Measurements from ENCODE around the gene C21orf91. TPM values are rescaled to one million over a fixed set of nuclear protein-coding genes. Genes with fewer than 3 reads are reported as not detected.

The C21orf91 gene
- total RNA-seq, 1 experiment from 2014 or later, result 49.2 TPM

GRCh38 chr21:17785403-17785788, 33.8 kb downstream of the C21orf91 start:
- H4K5ac ChIP-seq (ENCODE audit: insufficient read length, low read depth, low read length), result no peak overlapping the region
- H2BK5ac ChIP-seq (ENCODE audit: insufficient read length, low read length), result no peak overlapping the region
- no peak overlapping the region; a peak in 1 of 7 replicates for H3K27ac Mint-ChIP-seq
- H4K8ac ChIP-seq (replicated peaks; ENCODE audit: insufficient read length, low read depth, low read length), result no peak overlapping the region
- no peaks in the 10 kb centered on the region for H3K23me2 ChIP-seq (ENCODE audit: insufficient read length, low read depth, low read length, poor library complexity, severe bottlenecking)
- no peak overlapping the region for H4K91ac ChIP-seq (ENCODE audit: insufficient read length, low read depth, low read length)
- no peak overlapping the region for H2BK20ac ChIP-seq (ENCODE audit: low read depth, low read length, poor library complexity, severe bottlenecking)
- no peak overlapping the region for H2AK5ac ChIP-seq (ENCODE audit: insufficient read length, low read length)
- no peak overlapping the region for H3K4me3 Mint-ChIP-seq
- H3K27me3 Mint-ChIP-seq (ENCODE audit: low read depth), result no peaks in the 10 kb centered on the region
- H2BK15ac ChIP-seq (ENCODE audit: low read depth, low read length), result no peak overlapping the region
- H2AFZ ChIP-seq (ENCODE audit: low read length), result no peak overlapping the region
- no peak overlapping the region for H3K14ac ChIP-seq (ENCODE audit: insufficient read depth, low read length)
- no CpG with 5 or more reads among the region's 2 CpGs for WGBS (ENCODE audit: extremely low coverage, insufficient read length, low lambda C conversion rate)
- no peak overlapping the region for H3K9ac ChIP-seq (ENCODE audit: extremely low read depth, insufficient read length, low read length)
- H3K4me1 Mint-ChIP-seq, result peaks cover 18 to 21% of the 10 kb centered on the region in 2 experiments
- H2BK120ac ChIP-seq (ENCODE audit: low read depth, low read length, poor library complexity, severe bottlenecking), result no peak overlapping the region
- peaks cover 35 to 54% (median 54%) of the 10 kb centered on the region in 3 experiments for H3K36me3 Mint-ChIP-seq (ENCODE audit: insufficient read depth in 1 of 3, low read depth in 3 of 3)
- H3K4ac ChIP-seq (ENCODE audit: low read depth, low read length), result no peak overlapping the region
- no peak overlapping the region for H3K18ac ChIP-seq (ENCODE audit: insufficient read length, low read depth, low read length)
- no peaks in the 10 kb centered on the region for H4K20me1 ChIP-seq (ENCODE audit: control insufficient read depth, insufficient read depth, insufficient read length)
- TF ChIP-seq CTCF (conservative IDR thresholded peaks at IDR 0.05), result no peak
- no peaks in the 10 kb centered on the region; a peak in 2 of 5 replicates for H3K9me3 Mint-ChIP-seq
- H3K79me2 ChIP-seq (ENCODE audit: insufficient read depth, low read length), result no peaks in the 10 kb centered on the region
- no peak overlapping the region for H3K4me2 ChIP-seq (ENCODE audit: insufficient read depth, insufficient read length, low read length)
- H3K27me3 ChIP-seq (ENCODE audit: insufficient read depth, low read length), result no peaks in the 10 kb centered on the region
- DNase-seq, result no peak
- H2BK12ac ChIP-seq (ENCODE audit: insufficient read length, low read depth, low read length), result no peak overlapping the region
- H3K27ac ChIP-seq (ENCODE audit: insufficient read length, low read depth, low read length), result no peak overlapping the region
- no peaks in the 10 kb centered on the region for H3K9me3 ChIP-seq (ENCODE audit: control insufficient read depth, low read depth, low read length)
- no peak overlapping the region for H3K56ac ChIP-seq (ENCODE audit: insufficient read length, low read depth, low read length)
- H3K4me1 ChIP-seq (ENCODE audit: insufficient read depth, low read length), result no peaks in the 10 kb centered on the region; the same call in 1 of the 2 replicates
- no peak overlapping the region for H3K23ac ChIP-seq (ENCODE audit: insufficient read length, low read depth, low read length)
- H3K79me1 ChIP-seq (ENCODE audit: insufficient read depth, low read depth, low read length, poor library complexity, severe bottlenecking), result no peaks in the 10 kb centered on the region
- no peak overlapping the region for H3T11ph ChIP-seq (ENCODE audit: low read length)

All from H9 (cell line).